PC-9 (cell line): ENCODE results near the gene LMOD3. TPM values are rescaled to one million over a fixed set of nuclear protein-coding genes. Genes with fewer than 3 reads are reported as not detected.
A peak's percentile ranks its signal among the peaks of the same experiment; 100 is the strongest.

Experiments
- BruUV-seq: library from RNA; stranded (reverse); fragments of 400-500 nt; replicated peaks from 2 replicates; lab custom pipeline; 2021; lab: Mats Ljungman, UMichigan
- CTCF ChIA-PET: fragments of 300-600 bp; sonication (Branson Sonifier 250); formaldehyde crosslinking; loops from one replicate; lab custom pipeline; 2022; ENCODE audit warnings: antibody characterized with exemption; lab: Charles Lee
- POLR2A ChIA-PET: fragments of 300-600 bp; sonication (Branson Sonifier 250); formaldehyde crosslinking; loops from one replicate; lab custom pipeline; 2022; ENCODE audit warnings: antibody characterized with exemption; ENCODE audit not compliant: unreplicated experiment; lab: Charles Lee
- DNase-seq, 2 experiments: peaks; one replicate each; pipeline versions ENCODE4 v3.0.0 to v3.0.0-alpha.2; 2015 to 2022; ENCODE audit warnings: mixed read lengths in 1 of 2
- H2AFZ ChIP-seq: fragments of 200-600 bp; sonication (generic); 2 replicates; pipeline ENCODE4 v1.8.1; 2017; ENCODE audit warnings: antibody characterized with exemption
- H3F3A ChIP-seq: fragments of 200-600 bp; sonication (generic); 2 replicates; pipeline ENCODE4 v1.8.1; 2017; ENCODE audit warnings: antibody characterized with exemption, mild to moderate bottlenecking, low read depth; ENCODE audit not compliant: insufficient read depth
- H3K27ac ChIP-seq: fragments of 200-600 bp; sonication (generic); 2 replicates; pipeline ENCODE4 v1.6.1; 2016; ENCODE audit warnings: mixed run types
- H3K27me3 ChIP-seq: fragments of 200-600 bp; sonication (generic); 2 replicates; pipeline ENCODE4 v1.6.1; 2016; ENCODE audit warnings: low read depth, mixed run types; ENCODE audit not compliant: insufficient read depth
- H3K36me3 ChIP-seq: fragments of 200-600 bp; sonication (generic); 2 replicates; pipeline ENCODE4 v1.6.1; 2016; ENCODE audit warnings: low read depth, mixed run types
- H3K4me1 ChIP-seq: fragments of 200-600 bp; sonication (generic); replicated peaks from 2 replicates; pipeline ENCODE4 v1.6.1; 2016; ENCODE audit warnings: mixed run types; ENCODE audit not compliant: insufficient read depth
- H3K4me2 ChIP-seq: fragments of 200-600 bp; sonication (generic); 2 replicates; pipeline ENCODE4 v1.6.1; 2017; ENCODE audit warnings: mixed run types
- H3K4me3 ChIP-seq: fragments of 200-600 bp; sonication (generic); 2 replicates; pipeline ENCODE4 v1.6.1; 2016; ENCODE audit warnings: mixed run types
- H3K79me2 ChIP-seq: fragments of 200-600 bp; sonication (generic); 2 replicates; pipeline ENCODE4 v1.6.1; 2017; ENCODE audit warnings: low read depth, mixed run types
- H3K9me2 ChIP-seq: fragments of 200-600 bp; sonication (generic); 2 replicates; pipeline ENCODE4 v1.8.1; 2017; ENCODE audit warnings: mild to moderate bottlenecking; ENCODE audit not compliant: insufficient read depth
- H3K9me3 ChIP-seq: fragments of 200-600 bp; sonication (generic); 2 replicates; pipeline ENCODE4 v1.8.1; 2016; ENCODE audit warnings: low read depth; ENCODE audit not compliant: insufficient read depth
- H4K20me1 ChIP-seq: fragments of 200-600 bp; sonication (generic); 2 replicates; pipeline ENCODE4 v1.8.1; 2017; ENCODE audit not compliant: insufficient read depth
- EZH2 ChIP-seq: fragments of 200-600 bp; sonication (generic); IDR thresholded peaks from 2 replicates; pipeline ENCODE4 v1.8.0; 2017; ENCODE audit warnings: antibody characterized with exemption, low read depth
- intact Hi-C: fragments of 100-400 bp; cut with micrococcal nuclease; formaldehyde crosslinking; loops from one replicate; pipeline ENCODE4 v1.10.0; 2022; ENCODE audit not compliant: unreplicated experiment
- total RNA-seq: library from RNA; stranded (reverse); gene quantifications from 2 replicates; pipeline ENCODE4 v1.2.3, GENCODE V29; 2021
- TF ChIP-seq, protein P1 (sequence below): fragments of 200-600 bp; sonication (generic); conservative IDR thresholded peaks from 2 replicates; pipeline ENCODE4 v1.6.1; 2017; ENCODE audit warnings: mixed run types, antibody characterized with exemption, mild to moderate bottlenecking, moderate library complexity

LMOD3 gene
- total RNA-seq, 1 experiment from 2014 or later, result not detected

- TF ChIP-seq EZH2, result no peak
- TF ChIP-seq, protein P1, sequence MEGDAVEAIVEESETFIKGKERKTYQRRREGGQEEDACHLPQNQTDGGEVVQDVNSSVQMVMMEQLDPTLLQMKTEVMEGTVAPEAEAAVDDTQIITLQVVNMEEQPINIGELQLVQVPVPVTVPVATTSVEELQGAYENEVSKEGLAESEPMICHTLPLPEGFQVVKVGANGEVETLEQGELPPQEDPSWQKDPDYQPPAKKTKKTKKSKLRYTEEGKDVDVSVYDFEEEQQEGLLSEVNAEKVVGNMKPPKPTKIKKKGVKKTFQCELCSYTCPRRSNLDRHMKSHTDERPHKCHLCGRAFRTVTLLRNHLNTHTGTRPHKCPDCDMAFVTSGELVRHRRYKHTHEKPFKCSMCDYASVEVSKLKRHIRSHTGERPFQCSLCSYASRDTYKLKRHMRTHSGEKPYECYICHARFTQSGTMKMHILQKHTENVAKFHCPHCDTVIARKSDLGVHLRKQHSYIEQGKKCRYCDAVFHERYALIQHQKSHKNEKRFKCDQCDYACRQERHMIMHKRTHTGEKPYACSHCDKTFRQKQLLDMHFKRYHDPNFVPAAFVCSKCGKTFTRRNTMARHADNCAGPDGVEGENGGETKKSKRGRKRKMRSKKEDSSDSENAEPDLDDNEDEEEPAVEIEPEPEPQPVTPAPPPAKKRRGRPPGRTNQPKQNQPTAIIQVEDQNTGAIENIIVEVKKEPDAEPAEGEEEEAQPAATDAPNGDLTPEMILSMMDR, result no peak
- CTCF ChIA-PET, result no interaction called here
- Histone ChIP-seq H2AFZ (peak overlapping the region; percentile 72), H3K4me3 (no peak overlapping the region), H3K4me1 (peaks cover 25% of the 10 kb centered on the region), H3K9me3 (no peaks in the 10 kb centered on the region), H3K9me2 (no peaks in the 10 kb centered on the region), H3F3A (no peaks in the 10 kb centered on the region), H4K20me1 (no peaks in the 10 kb centered on the region), H3K79me2 (no peaks in the 10 kb centered on the region), H3K27ac (peak overlapping the region; percentile 73), H3K36me3 (no peaks in the 10 kb centered on the region), H3K27me3 (no peaks in the 10 kb centered on the region), H3K4me2 (peak overlapping the region; percentile 38; the same call in 1 of the 2 replicates)
- POLR2A ChIA-PET, result no interaction called here
- intact Hi-C loops, result no loop called here
- no TSS peak for BruUV-seq
- peak; percentile 3 to 75 for DNase-seq
Observed at GRCh38 chr3:69143612-69144011, 21.2 kb upstream of the LMOD3 start.

- Histone ChIP-seq H3K4me3 (no peak overlapping the region), H3F3A (no peaks in the 10 kb centered on the region), H3K4me2 (no peak overlapping the region; the same call in 1 of the 2 replicates), H4K20me1 (no peaks in the 10 kb centered on the region), H3K27me3 (no peaks in the 10 kb centered on the region), H3K79me2 (no peaks in the 10 kb centered on the region), H3K36me3 (no peaks in the 10 kb centered on the region), H3K4me1 (peaks cover 25% of the 10 kb centered on the region), H3K9me3 (no peaks in the 10 kb centered on the region), H3K9me2 (no peaks in the 10 kb centered on the region), H3K27ac (peak overlapping the region; percentile 73), H2AFZ (no peak overlapping the region)
- no peak for TF ChIP-seq EZH2
- TF ChIP-seq, protein P1, result no peak
- no TSS peak for BruUV-seq
- CTCF ChIA-PET, result no interaction called here
- POLR2A ChIA-PET, result no interaction called here
- intact Hi-C loops, result no loop called here
- no peak for DNase-seq
Observed at GRCh38 chr3:69142797-69143454, 20.5 kb upstream of the LMOD3 start.

DNA sequence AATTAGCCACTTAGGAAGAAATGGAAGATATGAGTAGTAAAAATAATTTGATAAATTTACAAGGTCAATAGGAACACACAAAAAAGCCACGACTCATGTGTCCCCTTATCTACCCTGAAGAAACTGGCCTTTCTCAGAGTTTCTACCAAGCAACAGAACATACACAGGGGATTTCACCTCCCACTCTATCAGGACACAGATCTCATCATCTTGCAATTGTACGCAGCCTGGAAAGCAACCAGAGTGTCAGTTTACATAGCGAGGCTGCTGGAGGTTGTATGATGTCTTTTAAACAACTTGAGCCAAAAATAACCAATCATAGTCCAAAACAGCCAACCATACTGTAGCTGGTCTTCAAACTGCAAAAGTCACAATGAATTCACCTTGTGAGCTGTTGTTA, 19.7 kb upstream of the LMOD3 start:
- Histone ChIP-seq H3K4me3 (no peak overlapping the region), H3F3A (no peaks in the 10 kb centered on the region), H3K4me1 (peaks cover 25% of the 10 kb centered on the region), H4K20me1 (no peaks in the 10 kb centered on the region), H3K4me2 (no peak overlapping the region), H3K79me2 (no peaks in the 10 kb centered on the region), H2AFZ (no peak overlapping the region), H3K27ac (no peak overlapping the region), H3K9me2 (no peaks in the 10 kb centered on the region), H3K9me3 (no peaks in the 10 kb centered on the region), H3K36me3 (no peaks in the 10 kb centered on the region), H3K27me3 (no peaks in the 10 kb centered on the region)
- BruUV-seq, result no TSS peak
- ChIA-PET POLR2A (no interaction called here), CTCF (no interaction called here)
- intact Hi-C loops, result no loop called here
- no peak for TF ChIP-seq EZH2
- TF ChIP-seq, protein P1, result no peak
- DNase-seq, result no peak
